Body of pancreas (tissue), 4 donors: Measurements from ENCODE around the gene ARHGEF19. TPM values are rescaled to one million over a fixed set of nuclear protein-coding genes. Genes with fewer than 3 reads are reported as not detected.
A peak's percentile ranks its signal among the peaks of the same experiment; 100 is the strongest.
"Not testable (repeated sequence)": the region's sequence is repeated elsewhere in the genome, so short reads cannot be mapped to it uniquely, and the experiment has no call there.

Experiments
- ATAC-seq: fragments of 150-250 bp; one replicate; pipeline ENCODE4 v1.9.1; 2016
- DNase-seq, 4 donors: peaks; one replicate each; pipeline ENCODE4 v3.0.0-alpha.2; 2019
- H3K27ac ChIP-seq, 4 donors: fragments of 200-600 bp; sonication (generic); 1 replicate in 3 of 4; 2 replicates in 1 of 4; pipeline versions ENCODE4 v1.5.1 to v1.6.1; 2016 to 2019; ENCODE audit warnings: mild to moderate bottlenecking in 1 of 4, mixed read lengths in 1 of 4, moderate library complexity in 1 of 4
- H3K27me3 ChIP-seq, 2 donors: fragments of 200-600 bp; sonication (generic); one replicate each; pipeline ENCODE4 v1.6.0; 2016; ENCODE audit warnings: mild to moderate bottlenecking in 1 of 2
- H3K36me3 ChIP-seq, 2 donors: fragments of 200-600 bp; sonication (generic); replicated peaks in 1 of 2; 2 replicates each; pipeline ENCODE4 v1.5.1; 2016; ENCODE audit warnings: low read depth in 2 of 2; ENCODE audit not compliant: insufficient read depth in 1 of 2
- H3K4me1 ChIP-seq: fragments of 200-600 bp; sonication (generic); one replicate; pipeline ENCODE4 v1.6.0; 2016
- H3K4me3 ChIP-seq, 2 donors: fragments of 200-600 bp; sonication (generic); 1 replicate in 1 of 2; 2 replicates in 1 of 2; pipeline ENCODE4 v1.5.1; 2016 to 2019
- H3K9me3 ChIP-seq, 3 donors: fragments of 200-600 bp; sonication (generic); 1 replicate in 2 of 3; 2 replicates in 1 of 3; pipeline ENCODE4 v1.5.1; 2016
- POLR2A ChIP-seq, 3 donors: fragments of 450-650 bp; IDR thresholded peaks; one replicate each; pipeline ENCODE4 v1.6.1; 2016; ENCODE audit warnings: antibody characterized with exemption in 3 of 3, mild to moderate bottlenecking in 2 of 3
- WGBS, 2 donors: methylation state at CpG; one replicate each; pipeline ENCODE4 v1.1.5; 2017; 5-methylcytosine and 5-hydroxymethylcytosine counted together
- intact Hi-C: fragments of 100-400 bp; cut with DNase I; formaldehyde crosslinking; loops from one replicate; pipeline ENCODE4 v1.15.1; 2023
- total RNA-seq, 2 donors: library from RNA; depleted of rRNA; stranded (reverse); fragments of >200 nt; gene quantifications; one replicate each; pipeline ENCODE4 v1.1.0, GENCODE V29; 2016
- TF ChIP-seq, protein P1 (sequence below), 7 experiments: fragments of 450-650 bp in 4 of 7; fragments of 200-600 bp in 3 of 7; sonication (generic) in 3 of 7; IDR thresholded peaks; one replicate each; pipeline ENCODE4 v1.5.1; 2016 to 2019; ENCODE audit warnings: antibody characterized with exemption in 7 of 7

The ARHGEF19 gene
- total RNA-seq, 2 donors from 2014 or later: 15.3 to 31.3 TPM

DNA sequence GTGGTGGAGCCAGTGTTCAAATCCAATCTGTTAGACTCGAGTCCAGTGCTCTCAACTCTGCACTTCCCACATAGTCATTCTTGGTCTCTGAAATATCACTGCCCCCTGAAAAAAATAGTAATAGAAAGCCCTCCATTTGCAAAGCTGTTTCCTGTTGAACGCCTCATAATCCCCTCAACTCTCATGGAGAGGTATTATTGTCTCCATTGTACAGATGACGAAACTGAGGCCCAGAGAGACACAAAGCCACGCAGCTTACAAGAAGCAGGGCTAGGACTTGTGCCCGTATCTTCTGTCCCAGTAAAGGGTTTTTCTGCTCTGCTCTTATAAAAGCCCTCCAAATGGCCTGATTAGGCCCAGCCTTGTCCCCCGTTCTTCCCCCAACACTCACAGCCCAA lies 6.2 kb upstream of the ARHGEF19 start:
- no peak for ATAC-seq
- TF ChIP-seq, protein P1, sequence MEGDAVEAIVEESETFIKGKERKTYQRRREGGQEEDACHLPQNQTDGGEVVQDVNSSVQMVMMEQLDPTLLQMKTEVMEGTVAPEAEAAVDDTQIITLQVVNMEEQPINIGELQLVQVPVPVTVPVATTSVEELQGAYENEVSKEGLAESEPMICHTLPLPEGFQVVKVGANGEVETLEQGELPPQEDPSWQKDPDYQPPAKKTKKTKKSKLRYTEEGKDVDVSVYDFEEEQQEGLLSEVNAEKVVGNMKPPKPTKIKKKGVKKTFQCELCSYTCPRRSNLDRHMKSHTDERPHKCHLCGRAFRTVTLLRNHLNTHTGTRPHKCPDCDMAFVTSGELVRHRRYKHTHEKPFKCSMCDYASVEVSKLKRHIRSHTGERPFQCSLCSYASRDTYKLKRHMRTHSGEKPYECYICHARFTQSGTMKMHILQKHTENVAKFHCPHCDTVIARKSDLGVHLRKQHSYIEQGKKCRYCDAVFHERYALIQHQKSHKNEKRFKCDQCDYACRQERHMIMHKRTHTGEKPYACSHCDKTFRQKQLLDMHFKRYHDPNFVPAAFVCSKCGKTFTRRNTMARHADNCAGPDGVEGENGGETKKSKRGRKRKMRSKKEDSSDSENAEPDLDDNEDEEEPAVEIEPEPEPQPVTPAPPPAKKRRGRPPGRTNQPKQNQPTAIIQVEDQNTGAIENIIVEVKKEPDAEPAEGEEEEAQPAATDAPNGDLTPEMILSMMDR (IDR thresholded peaks at IDR 0.05): no peak
- no peaks in the 10 kb centered on the region for H3K27me3 ChIP-seq
- peak overlapping the region in 1 of 4 donors; percentile 68 for H3K27ac ChIP-seq
- no peaks in the 10 kb centered on the region for H3K9me3 ChIP-seq
- WGBS, 2 donors: 92 to 95% methylated on average over 6 of the region's 6 CpGs
- intact Hi-C loops: no loop called here
- no peak for DNase-seq
- H3K4me3 ChIP-seq: no peak overlapping the region
- H3K4me1 ChIP-seq: peaks cover 22% of the 10 kb centered on the region
- no peaks in the 10 kb centered on the region for H3K36me3 ChIP-seq

DNA sequence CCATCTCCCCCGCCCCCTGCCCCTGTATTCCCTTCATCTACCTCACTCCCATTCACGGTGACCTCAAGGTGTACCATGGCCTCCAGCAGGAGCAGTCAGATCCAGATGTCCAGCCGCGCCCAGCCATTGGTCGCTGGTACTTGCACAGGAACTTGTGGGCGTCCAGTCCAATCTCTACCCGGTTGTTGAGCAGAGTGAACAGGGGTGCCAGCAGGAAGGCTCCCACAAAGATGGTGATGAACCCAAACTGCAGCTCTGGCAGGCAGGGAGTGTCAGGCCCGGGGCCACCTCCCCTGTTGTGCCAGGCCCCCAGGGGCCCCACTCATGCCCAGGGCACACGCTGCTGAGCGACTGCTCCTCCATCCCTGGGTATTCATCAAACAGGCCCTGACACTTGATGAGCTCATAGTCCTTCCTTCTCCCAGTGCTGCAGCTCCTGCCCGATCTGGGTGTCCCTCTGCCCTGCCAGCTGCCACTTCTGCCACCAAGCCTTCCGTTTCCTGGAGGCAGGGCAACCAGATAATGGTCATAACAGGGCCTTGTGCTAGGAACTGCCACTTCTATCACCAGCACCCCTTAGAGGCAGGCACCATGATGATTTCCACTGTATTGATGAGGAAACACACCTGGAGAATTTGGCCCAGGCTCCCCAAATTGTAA lies 5.7 kb upstream of the ARHGEF19 start:
- H3K4me3 ChIP-seq: no peak overlapping the region
- peaks cover 25% of the 10 kb centered on the region for H3K4me1 ChIP-seq
- H3K27ac ChIP-seq: peak overlapping the region in 3 of 4 donors; percentile 68 to 86 (median 81)
- intact Hi-C loops: no loop called here
- H3K36me3 ChIP-seq: no peaks in the 10 kb centered on the region
- no peak for ATAC-seq
- TF ChIP-seq POLR2A (IDR thresholded peaks at IDR 0.05): no peak
- TF ChIP-seq, protein P1 (IDR thresholded peaks at IDR 0.05): no peak
- H3K27me3 ChIP-seq: no peaks in the 10 kb centered on the region
- DNase-seq: peak in 2 of 4 donors; percentile 16 to 20
- H3K9me3 ChIP-seq: no peaks in the 10 kb centered on the region
- 70 to 80% methylated on average over 9 to 12 of the region's 12 CpGs for WGBS, 2 donors

DNA sequence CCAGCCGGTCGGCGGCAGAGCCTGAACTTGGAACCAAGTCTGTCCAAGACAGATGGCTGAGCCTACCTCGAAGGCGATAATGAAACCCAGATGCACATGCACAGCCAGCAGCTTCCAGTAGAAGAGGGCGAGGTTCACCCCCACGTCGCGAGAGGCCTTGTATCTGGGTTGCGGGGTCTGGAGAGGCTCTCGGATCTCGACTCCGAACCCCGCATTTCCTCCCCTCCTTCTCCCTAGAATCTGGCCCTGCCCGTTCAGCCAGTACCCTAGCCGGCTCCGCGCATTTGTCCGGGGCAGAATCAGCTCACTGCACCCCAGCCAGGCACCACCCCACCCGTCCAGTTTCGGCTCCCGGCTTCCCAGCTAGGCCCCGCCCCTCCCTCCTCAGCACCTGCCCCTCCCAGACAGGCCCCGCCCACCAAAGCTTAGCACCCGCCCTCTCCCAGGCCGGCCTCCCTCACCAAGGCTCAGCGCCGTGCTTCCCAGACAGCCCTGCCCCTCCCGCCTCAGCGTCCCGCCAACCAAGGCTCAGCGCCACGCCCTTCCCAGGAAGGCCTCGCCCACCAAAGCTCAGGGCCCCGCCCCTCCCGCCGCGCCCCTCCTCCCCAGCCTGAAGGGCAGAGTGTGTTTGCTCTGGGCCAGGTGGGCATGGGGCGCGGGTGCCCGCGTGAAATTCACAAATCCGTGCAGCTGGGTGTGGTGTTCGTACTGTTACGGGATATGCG lies 4.8 kb upstream of the ARHGEF19 start:
- ATAC-seq (peak; percentile 93), DNase-seq (peak; percentile 99 to 100 (median 100))
- peak overlapping the region; percentile 6 to 24 for H3K4me3 ChIP-seq
- H3K4me1 ChIP-seq: peaks cover 34% of the 10 kb centered on the region
- no peaks in the 10 kb centered on the region for H3K9me3 ChIP-seq
- no peaks in the 10 kb centered on the region for H3K27me3 ChIP-seq
- TF ChIP-seq POLR2A (IDR thresholded peaks at IDR 0.05): peak; percentile 43 to 77 (median 76)
- TF ChIP-seq, protein P1 (IDR thresholded peaks at IDR 0.05): no peak
- 0 to 1% methylated on average over 16 to 43 of the region's 46 CpGs for WGBS, 2 donors
- intact Hi-C loops: no loop called here
- H3K36me3 ChIP-seq: no peaks in the 10 kb centered on the region
- H3K27ac ChIP-seq: peak overlapping the region; percentile 68 to 86 (median 82)

DNA sequence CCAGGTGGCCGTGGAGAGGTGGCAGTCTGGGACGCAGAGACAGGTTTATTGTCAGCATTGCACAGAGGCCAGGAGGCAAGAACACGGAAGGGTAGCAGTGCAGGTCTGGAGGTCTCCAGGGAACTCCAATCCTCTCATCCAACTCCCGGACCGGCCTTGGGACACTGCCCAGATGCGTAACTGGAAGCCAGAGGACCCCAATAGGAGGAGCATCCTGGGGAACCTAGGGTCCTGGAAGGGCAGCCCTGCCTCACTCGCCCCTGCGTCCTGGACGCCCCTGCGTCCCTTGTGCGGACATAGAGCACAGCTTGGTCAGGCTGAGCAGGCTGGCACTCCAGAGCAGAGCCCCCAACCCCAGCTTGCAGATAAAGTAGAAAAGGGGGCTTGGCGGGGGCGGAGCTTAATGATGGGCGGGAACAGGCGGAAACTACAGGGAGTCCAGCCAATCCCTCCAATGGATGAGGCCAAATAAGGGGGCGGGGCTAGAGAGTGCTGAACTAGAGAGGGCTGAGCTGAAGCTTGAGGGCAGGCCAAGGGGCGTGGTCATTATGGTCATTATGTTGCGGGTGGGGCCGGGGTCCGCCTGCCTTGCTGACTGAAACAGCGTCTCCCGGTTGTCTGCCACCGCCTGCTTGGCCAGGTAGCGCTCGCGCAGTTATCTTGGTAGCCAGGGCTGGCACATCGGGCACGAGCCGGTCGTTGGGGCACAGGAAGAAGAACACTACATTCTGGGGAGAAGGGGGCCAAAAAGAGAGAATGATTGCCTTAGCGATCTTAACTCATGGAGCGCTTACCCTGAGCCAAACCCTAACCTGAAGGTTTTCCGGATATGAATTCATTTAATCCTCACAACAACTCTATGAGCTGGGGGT lies 3.7 kb upstream of the ARHGEF19 start:
- no peaks in the 10 kb centered on the region for H3K27me3 ChIP-seq
- ATAC-seq: peak; percentile 47
- peak overlapping the region in 1 of 2 donors; percentile 6 for H3K4me3 ChIP-seq
- H3K4me1 ChIP-seq: peaks cover 45% of the 10 kb centered on the region
- 12 to 23% methylated on average over 25 to 33 of the region's 33 CpGs for WGBS, 2 donors
- peak in 2 of 3 donors; percentile 34 to 39 for TF ChIP-seq POLR2A (IDR thresholded peaks at IDR 0.05)
- TF ChIP-seq, protein P1 (IDR thresholded peaks at IDR 0.05): no peak
- DNase-seq: peak; percentile 88 to 92 (median 91)
- no peaks in the 10 kb centered on the region for H3K36me3 ChIP-seq
- intact Hi-C loops: no loop called here
- no peaks in the 10 kb centered on the region for H3K9me3 ChIP-seq
- H3K27ac ChIP-seq: peak overlapping the region; percentile 68 to 86 (median 82)

DNA sequence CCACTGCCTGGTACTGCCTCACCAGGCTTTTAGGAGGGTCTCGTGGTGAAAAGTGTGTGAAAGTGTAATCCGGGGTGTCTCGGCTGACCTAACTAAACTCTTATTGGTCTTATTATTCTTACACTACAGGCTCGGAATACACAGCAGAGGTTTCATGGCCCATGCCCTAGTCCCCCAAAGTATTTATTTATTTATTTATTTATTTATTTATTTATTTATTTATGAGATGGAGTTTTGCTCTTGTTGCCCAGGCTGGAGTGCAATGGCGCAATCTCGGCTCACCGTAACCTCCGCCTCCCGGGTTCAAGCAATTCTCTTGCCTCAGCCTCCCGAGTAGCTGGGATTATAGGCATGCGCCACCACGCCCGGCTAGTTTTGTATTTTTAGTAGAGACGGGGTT lies 2.8 kb upstream of the ARHGEF19 start:
- H3K27me3 ChIP-seq, H3K27ac ChIP-seq, H3K4me3 ChIP-seq, H3K9me3 ChIP-seq, DNase-seq, ATAC-seq, H3K36me3 ChIP-seq, intact Hi-C loops: not testable (repeated sequence)
- H3K4me1 ChIP-seq: peaks cover 54% of the 10 kb centered on the region
- 91 to 98% methylated on average over 14 of the region's 14 CpGs for WGBS, 2 donors

DNA sequence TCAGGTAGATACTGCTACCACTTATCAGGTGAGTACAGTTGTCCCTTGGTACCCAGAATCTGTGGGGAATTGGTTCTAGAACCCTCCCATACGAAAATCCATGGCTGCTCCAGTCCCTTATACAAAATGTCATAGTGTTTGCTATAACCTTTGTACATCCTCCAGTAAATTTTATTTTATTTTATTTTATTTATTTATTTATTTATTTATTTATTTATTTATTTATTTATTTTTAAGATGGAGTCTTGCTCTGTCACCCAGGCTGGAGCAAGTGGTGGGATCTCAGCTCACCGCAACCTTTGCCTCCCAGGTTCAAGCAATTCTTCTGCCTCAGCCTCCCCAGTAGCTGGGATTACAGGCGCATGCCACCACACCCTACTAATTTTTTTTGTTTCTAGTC lies 1.1 kb upstream of the ARHGEF19 start:
- intact Hi-C loops, H3K27me3 ChIP-seq, H3K9me3 ChIP-seq, DNase-seq, H3K36me3 ChIP-seq, ATAC-seq, H3K4me3 ChIP-seq: not testable (repeated sequence)
- Histone ChIP-seq H3K27ac (peak overlapping the region in 1 of 4 donors; percentile 73), H3K4me1 (peaks cover 65% of the 10 kb centered on the region)
- 86 to 95% methylated on average over 3 of the region's 3 CpGs for WGBS, 2 donors
